T-helper 2 cell treated with Interferon-gamma antibody and Interleukin-4, amounts not matched to agents 100 ng/mL and 5 ng/mL, for 36 hours (primary cell): ENCODE data around the gene ANAPC16. TPM values are rescaled to one million over a fixed set of nuclear protein-coding genes. Genes with fewer than 3 reads are reported as not detected.
"Not testable (repeated sequence)": the region's sequence is repeated elsewhere in the genome, so short reads cannot be mapped to it uniquely, and the experiment has no call there.

Experiments used
- intact Hi-C: fragments of 100-400 bp; cut with micrococcal nuclease; formaldehyde crosslinking; loops from one replicate; pipeline ENCODE4 v1.15.1; 2023
- total RNA-seq: library from RNA; stranded (reverse); gene quantifications from 2 replicates; pipeline ENCODE4 v1.2.3, GENCODE V29; 2022

Gene ANAPC16
- total RNA-seq, 1 donor from 2014 or later = 78.7 TPM

- intact Hi-C loops = not testable (repeated sequence)
Measured at GRCh38 chr10:72211381-72211780, 4.4 kb upstream of the ANAPC16 start.

DNA sequence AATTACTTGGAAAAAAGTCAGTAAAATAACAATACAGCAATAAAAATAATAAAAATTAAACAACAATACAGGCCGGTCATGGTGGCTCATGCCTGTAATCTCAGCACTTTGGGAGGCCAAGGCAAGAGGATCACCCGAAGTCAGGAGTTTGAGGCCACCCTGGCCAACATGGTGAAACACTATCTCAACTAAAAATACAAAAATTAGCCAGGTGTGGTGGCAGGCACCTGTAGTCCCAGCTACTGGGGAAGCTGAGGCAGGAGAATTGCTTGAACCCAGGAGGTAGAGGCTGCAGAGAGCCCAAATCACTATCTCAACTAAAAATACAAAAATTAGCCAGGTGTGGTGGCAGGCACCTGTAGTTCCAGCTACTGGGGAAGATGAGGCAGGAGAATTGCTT lies 4.0 kb upstream of the ANAPC16 start:
- intact Hi-C loops = not testable (repeated sequence)

- intact Hi-C loops = loop anchor here (5.0 kb wide), 1 partner anchor 91 kb away; no protein-coding TSS in a partner anchor
Measured at GRCh38 chr10:72218325-72218724, 2.5 kb downstream of the ANAPC16 start.

GRCh38 chr10:72218726-72219125 lies 2.9 kb downstream of the ANAPC16 start:
- intact Hi-C loops = loop anchor here (5.0 kb wide), 1 partner anchor 91 kb away; no protein-coding TSS in a partner anchor

- intact Hi-C loops = loop anchor here (5.0 kb wide), 1 partner anchor 92 kb away; no protein-coding TSS in a partner anchor
Measured at GRCh38 chr10:72219235-72219814, 3.5 kb downstream of the ANAPC16 start.

DNA sequence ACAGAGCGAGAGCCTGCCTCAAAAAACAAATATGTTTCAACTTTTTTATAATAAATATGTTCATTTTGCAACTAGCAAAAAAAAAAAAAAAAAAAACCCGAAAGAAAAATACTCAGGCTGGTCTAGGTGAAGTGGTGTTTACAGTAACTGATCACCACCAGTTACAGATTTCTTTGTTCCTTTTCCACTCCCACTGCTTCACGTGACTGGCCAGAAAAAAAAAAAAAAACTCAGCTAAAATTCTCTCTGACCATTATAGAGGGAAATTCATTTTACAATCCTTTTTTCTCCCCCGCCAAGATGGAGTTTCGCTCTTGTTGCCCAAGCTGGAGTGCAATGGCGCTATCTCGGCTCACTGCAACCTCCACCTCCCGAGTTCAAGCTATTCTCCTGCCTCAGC lies 4.8 kb downstream of the ANAPC16 start:
- intact Hi-C loops = no loop called here

DNA sequence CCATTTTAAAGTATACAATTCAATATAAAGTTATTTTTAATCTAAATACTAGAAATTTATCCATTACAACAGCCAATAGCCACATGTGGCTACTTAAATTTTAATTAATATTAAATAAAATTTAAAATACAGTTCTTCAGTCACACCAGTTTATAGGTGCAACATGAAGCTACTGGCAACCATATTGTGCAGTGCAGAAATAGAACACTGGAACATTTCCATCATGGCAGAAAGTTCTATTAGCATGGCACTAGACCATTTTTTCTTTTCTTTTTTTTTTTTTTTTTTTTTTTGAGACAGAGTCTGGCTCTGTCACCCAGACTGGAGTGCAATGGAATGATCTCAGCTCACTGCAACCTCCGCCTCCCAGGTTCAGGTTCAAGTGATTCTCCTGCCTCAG lies 5.5 kb downstream of the ANAPC16 start:
- intact Hi-C loops = no loop called here

GRCh38 chr10:72223743-72224101 lies 7.9 kb downstream of the ANAPC16 start:
- intact Hi-C loops = loop anchor here (2.0 kb wide), 2 partner anchors 51 to 175 kb away; no protein-coding TSS in a partner anchor

- intact Hi-C loops = not testable (repeated sequence)
Measured at GRCh38 chr10:72224191-72224590, 8.4 kb downstream of the ANAPC16 start.

DNA sequence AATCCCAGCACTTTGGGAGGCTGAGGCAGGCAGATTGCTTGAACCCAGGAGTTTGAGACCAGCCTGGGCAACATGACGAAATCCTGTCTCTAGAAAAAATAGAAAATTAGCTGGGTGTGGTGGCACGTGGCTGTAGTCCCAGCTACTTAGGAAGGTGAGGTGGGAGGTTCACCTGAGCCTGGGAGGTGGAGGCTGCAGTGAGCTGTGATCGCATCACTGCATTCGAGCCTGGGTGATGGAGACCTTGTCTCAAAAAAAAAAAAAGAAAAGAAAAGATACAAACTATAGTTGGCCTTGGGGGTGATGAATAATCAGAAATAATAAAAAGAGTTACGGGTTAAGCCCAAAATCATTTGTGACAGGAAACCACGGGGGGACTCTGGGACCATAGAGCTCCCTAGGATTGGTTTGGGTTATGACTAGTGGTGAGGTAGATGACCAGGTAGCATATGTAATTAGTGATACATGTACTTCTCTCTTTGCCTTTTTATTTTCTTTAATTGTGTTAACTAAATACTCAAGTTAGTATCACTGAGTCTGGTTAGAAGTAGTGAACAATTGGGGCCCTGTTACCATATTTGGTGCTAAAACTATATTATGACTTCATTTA lies 10.7 kb downstream of the ANAPC16 start:
- intact Hi-C loops = no loop called here

GRCh38 chr10:72227826-72228225 lies 12.0 kb downstream of the ANAPC16 start:
- intact Hi-C loops = no loop called here

GRCh38 chr10:72228318-72228751 lies 12.5 kb downstream of the ANAPC16 start:
- intact Hi-C loops = no loop called here

GRCh38 chr10:72229261-72230251 lies 13.7 kb downstream of the ANAPC16 start:
- intact Hi-C loops = no loop called here

DNA sequence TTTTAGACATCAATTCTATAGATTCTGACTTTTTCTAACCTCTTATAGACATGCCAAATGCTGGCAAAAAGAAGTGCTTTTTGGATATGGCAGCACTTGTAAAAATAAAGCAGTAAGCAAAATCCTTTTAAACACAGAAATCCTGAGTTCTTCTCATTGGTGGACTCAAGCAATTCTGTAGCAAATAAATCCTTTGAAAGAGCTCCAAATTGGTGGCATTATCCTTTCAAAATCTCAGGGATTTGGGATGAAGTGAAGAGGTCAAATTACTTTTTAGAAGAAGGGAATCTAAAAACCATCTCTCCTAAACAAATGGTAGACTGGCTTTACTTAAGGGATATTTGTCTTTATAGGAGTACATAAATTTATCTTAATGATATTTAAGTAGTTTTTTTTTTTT lies 17.8 kb downstream of the ANAPC16 start:
- intact Hi-C loops = no loop called here

DNA sequence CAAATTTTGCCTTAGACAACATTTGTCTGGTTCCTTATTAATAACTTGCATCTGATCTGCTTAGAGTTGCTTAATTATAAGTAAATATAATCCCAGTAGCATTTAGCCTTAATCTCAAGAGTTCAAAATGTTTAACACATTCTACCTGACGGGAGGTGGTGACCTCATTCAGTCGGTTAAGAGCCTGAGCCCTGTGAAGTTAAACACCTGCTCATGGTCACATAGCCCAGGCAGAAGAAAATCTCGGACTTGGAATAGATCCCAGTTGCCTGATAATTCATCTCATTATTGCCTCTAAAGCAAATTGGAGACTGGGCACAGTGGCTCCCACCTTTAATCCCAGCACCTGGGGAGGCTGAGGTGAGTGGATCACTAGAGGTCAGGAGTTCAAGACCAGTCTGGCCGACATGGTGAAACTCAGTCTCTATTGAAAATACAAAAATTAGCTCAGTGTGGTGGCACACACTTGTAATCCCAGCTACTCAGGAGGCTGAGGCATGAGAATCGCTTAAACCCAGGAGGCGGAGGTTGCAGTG lies 18.8 kb downstream of the ANAPC16 start:
- intact Hi-C loops = no loop called here

DNA sequence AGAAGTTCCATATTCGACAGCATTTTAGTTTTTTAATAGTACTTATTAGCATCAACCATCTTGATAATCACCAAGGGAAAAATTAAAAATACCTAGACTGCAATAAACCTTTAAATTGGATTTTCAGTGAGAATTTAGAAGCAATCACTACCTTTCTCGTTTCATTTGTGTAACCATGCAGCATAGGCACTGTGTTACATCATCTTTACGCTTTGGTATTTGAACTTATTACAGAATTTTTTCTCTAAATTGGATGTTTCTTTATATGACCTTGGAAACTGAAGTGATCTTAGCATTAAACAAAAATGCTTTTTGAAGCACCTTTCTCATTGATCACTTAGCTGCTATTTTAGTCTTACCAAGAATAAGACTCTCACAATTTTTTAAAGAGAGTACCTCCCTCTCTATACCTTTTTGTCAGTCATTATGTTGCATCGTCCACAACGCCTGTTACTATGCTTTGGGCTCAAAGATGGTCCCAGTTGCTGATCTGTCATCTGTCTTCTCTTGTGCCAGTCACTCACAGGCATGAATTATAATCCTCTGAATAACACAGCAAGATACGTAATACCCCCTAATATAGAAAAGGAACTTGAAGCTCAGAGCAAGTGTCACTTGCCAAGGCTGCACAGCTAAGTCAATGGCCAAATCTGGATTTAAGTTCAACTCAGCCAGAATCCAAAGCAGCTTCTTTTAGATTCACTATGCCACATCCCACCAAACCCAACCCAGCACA lies 19.9 kb downstream of the ANAPC16 start:
- intact Hi-C loops = no loop called here

DNA sequence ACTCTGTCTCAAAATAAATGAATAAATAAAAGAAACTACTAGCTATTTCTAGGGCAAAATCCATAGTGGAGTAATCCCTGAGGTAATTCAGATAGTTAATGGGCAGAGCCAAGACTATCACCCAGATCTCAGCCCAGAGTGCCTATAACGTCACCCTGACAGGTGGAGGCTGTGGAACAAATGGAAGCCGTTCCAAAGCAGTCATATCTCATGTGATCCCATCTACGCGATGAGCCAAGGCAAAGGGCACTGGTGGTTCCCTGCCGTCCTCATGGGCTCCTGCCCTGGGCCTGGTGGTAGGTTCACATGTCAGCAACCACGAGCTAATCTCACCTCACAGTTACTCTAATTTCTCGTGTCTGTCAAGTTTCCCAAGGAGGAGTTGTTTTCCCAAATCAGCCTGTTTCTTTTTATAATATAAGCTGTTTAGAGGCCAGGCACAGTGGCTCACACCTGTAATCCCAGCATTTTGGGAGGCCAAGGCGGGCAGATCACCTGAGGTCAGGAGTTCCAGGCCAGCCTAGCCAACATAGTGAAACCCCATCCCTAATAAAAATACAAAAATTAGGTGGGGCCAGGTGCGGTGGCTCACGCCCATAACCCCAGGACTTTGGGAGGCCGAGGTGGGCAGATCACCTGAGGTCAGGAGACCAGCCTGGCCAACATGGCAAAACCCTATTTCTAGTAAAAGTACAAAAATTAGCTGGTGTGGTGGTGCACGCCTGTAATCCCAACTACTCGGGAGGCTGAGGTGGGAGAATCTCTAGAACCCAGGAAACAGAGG lies 22.8 kb downstream of the ANAPC16 start:
- intact Hi-C loops = no loop called here

DNA sequence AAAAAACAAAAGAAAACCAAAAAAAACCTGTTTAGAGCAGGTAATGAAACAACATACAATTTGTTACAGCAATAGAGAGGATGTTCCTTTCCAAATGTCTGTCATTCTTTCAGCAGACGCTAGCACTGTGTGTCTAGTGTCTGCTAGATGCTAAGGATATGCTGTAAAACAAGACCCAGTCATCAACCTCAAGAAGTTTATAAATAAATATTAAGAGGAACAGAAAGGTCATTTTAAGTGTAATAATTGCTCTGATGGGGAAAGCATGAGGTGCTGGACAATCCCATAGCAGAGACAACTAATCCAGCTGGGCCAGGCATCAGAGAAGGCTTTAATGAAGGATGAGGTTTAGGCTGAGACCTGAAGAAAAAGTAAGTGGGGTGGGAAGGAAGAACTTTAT lies 23.6 kb downstream of the ANAPC16 start:
- intact Hi-C loops = no loop called here

DNA sequence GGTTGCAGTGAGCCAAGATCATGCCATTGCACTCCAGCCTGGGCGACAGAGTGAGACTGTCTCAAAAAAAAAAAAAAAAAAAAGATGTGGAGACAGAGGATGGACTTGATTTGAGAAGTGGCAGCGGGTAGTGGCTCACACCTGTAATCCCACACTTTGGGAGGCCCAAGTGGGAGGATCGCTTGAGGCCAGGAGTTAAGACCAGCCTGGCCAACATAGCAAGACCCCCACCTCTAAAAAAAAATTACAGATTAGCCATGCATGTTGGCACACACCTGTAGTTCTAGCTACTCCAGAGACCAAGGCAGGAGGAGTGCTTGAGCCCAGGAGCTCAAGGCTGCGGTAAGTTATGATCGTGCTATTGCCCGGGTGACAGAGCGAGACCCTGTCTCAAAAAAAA lies 24.6 kb downstream of the ANAPC16 start:
- intact Hi-C loops = no loop called here

DNA sequence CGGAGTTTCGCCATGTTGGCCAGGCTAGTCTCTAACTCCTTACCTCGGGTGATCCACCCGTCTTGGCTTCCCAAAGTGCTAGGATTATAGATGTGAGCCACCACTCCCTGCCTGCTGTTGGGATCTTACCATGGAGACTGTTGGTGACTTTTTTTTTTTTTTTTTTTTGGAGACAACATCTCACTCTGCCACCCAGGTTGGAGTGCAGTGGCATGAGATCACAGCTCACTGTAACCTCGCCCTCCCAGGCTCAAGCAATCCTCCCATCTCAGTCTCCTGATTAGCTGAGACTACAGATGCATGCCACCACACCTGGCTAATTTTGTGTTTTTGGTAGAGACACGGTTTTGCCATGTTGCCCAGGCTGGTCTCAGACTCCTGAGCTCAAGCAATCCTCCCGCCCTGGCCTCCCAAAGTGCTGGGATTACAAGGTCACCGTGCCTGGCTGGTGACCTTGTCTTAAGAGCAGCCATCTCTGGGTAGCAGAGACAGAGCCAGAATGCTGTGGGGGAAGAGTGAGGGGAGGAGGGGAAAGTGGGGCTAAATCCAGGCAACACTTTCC lies 26.0 kb downstream of the ANAPC16 start:
- intact Hi-C loops = no loop called here
